Measurements from ENCODE around the gene FBXO28.

Gene FBXO28

DNA sequence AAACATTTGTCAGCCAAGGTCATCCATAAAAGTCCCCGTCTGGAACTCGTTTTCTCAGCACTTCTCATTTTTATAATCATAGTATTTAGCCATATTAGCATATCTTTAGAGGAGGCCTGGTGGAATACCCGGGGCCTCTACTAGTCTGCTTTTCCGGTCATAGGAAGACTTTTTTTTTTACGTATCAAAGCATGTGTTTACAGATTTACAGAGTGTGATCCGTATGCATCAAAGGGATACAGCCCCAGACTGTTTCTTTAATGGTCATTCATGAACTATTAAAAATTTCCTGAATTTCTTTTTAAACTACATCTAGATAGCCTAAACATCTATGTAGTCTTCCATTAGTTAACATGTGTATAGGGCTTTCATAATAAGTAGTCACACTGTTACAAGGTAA, 45.6 kb downstream of the FBXO28 start:
- DNase-seq = no peak

DNA sequence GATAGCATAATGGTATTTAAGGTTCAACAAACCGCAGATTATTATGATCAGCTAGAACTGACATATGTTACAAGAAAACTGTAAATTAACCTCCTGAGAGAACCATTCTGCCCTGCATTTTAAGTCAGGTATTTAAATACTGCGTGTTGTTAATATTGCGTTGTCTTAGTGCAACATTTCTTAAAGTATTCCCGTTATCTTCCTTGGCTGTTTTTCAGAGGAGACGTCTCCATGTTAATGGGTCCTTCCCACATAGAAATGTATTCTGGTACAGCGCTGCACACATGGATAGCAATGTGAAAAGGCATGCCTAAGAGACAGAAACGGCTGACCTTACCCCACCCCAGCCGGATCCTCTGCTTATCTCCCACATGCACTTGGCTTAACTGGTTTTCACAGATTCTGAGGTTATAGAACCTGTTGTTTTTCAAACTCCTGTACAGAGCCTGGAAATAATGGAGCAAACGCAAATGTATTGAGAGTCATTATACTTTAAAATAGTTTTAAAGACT, 46.3 kb downstream of the FBXO28 start:
- no peak for DNase-seq

DNA sequence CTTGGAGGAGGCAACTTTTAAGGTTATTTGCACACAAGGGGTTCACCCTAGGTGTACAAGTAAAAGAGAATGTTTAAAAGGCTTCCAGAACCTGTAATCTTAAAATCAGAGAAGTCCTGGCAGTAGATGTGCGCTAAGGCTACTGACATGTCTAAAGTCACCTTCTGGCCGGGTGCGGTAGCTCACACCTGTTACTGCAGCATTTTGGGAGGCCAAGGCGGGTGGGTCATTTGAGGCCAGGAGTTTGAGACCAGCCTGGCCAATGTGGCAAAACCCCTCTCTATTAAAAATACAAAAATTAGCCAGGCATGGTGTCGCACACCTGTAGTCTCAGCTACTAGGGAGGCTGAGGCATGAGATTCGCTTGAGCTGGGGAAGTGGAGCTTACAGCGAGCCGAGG, 48.9 kb downstream of the FBXO28 start:
- no peak for DNase-seq

DNA sequence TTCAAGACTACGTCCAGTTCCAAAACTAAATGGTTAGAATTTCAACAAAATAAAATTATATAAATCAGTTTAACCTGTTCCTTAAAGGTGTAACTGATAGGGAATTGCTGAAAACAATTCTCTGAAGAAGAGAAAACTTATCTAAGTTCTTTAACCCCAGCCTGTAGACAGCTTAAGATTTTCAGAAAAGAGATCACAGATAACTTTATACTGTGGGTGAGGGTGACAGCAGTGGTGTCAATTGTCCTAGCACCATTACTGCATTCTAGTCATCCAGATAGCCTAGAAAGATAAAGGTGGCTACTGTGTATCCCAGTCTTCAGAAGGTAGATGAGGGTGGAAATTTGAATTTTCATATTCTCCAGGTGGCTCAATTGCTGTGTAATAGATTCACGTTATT, 49.4 kb downstream of the FBXO28 start:
- DNase-seq = no peak

DNA sequence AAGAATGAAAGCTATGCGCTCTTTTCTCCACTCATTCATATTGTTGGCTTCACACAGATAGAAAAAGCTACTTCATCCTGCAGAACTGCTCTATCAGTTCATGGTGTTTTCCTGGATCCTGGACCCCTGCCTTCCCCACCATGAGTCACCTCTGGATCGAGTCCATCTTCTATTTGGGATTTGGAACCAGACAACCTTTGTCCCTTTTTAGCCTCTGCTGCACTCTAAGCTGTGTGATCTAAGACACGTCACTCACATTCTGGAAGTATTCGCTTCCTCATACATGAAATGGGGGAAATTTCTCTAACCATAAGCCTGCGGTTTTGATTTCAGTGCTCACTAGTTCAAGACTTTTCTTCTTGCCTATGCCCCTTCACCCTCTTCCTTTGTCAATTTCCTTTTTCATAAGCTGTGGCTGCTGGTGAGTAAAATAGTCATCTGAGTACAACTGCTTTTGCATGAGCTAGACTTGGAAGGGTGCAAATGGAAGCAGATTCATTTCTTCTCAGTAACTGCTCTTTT, 55.0 kb downstream of the FBXO28 start:
- DNase-seq = peak; percentile 78

DNA sequence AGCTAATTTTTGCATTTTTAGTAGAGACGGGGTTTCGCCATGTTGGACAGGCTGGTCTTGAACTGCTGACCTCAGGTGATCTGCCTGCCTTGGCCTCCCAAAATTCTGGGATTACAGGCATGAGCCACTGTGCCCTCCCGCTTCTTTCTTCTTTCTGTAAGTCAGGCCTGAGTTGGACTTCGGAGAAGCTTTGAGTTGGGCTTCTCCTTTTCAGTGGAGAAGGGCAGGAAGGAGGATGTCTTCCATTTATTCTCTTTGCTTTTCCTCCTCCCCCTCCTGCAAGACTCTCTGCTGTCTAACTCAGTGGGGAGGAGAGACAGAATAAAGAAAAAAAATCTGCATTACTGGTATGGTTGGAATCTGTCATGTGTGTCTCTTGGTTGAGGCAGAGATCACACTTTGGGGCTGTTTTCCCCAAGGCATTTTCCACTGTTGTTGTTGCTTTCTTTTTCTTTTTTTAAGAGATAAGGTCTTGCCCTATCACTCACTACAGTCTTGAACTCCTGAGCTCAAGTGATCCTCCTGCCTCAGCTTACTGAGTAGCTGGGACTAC, 55.9 kb downstream of the FBXO28 start:
- DNase-seq = no peak

DNA sequence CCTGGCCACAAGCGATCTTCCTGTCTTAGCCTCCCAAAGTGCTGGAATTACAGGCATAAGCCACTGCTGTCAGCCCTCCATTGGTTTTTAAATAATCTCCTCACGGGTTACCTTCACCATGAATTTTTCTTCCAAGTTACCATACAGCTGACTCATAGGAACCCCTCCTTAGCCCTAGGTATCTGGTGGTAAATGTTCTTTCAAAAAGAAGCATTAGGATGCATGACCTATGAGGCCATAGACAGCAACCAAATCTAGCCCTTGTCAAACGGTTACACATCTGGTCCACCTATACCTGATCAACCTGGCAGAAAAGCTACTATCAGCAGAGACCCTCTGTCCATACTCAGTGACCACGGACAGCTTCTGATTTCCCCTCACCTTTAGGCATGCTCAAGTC, 56.4 kb downstream of the FBXO28 start:
- no peak for DNase-seq

DNA sequence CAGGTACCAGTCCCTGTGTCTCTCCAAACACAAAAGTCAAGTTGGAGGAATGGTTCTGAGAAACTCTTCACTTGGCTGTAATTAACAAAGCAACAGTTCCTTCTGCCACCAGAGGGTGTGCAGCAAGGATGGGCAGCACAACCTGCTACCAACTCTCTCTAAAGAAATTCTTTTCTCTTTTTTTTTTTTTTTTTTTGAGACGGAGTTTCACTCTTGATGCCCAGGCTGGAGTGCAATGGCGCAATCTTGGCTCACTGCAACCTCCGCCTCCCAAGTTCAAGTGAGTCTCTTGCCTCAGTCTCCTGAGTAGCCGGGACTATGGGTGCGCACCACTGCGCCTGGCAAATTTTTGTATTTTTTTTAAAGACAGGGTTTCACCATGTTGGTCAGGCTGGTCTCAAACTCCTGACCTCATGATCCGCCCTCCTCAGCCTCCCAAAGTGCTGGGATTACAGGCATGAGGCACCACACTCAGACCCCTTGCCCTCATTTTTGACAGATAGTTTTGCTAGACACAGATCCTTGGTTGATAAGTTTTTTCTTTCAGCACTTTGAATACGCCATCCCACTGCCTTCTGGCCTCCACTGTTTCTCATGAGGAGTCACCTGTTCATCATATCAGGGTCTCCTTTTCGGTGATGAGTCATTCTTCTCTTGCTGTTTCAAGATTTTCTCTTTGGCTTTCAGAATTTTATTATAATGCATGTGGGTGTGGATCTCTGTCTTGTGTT, 57.0 kb downstream of the FBXO28 start:
- DNase-seq = no peak

DNA sequence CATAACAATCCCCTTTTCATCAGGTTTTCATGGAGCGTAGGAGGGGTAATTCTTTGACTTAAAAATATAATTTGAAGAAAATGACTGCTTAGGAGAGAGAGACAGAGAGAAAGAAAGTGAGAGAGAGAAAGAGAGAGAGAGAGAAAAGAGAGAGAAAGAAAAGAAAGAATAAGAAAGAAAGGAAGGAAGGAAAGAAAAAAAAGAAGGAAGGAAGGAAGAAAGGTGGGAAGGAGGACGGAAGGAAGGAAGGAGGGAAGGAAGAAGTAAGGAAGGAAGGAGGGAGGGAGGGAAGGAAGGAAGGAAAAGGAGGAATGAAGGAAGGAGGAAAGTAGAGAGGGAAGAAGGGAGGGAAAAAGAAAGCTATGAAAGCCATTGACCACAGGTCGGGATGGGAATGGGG, 58.3 kb downstream of the FBXO28 start:
- DNase-seq = no peak

DNA sequence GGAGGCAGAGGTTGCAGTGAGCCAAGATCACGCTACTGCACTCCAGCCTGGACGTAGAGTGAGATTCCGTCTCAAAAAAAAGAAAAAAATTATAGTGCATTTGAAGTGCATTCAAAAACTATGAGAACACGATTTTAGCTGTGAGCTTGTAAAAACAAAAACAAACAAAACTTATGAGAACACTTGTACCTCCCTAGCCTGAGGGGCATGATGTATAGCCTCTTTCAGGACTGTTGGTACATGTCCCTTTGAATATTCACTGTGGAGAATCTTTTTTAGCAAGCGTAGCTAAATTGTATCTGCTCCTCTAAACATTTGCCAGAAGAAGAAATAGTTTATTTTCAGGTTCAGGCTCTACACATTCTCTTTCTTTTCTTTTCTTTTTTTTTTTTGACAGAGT, 59.6 kb downstream of the FBXO28 start:
- DNase-seq = no peak

DNA sequence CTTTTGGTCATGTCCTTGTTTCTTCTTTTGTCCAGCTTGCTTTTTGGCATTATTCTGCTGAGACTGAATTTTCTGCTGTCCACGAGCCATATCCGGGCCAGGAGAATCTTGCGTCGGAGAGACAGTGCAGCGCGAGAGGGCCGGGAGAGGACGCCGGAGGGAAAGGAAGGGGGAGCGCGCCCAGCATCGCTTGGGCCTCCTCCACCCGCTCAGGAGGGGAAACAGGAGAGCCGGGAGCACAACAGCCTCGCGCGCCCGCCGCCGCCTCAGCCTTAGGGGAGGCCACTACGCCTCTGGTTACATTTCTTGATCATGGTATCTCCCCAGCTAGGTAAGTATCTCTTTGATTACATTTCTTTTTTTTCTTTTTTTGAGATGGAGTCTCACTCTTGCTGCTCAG, 61.7 kb downstream of the FBXO28 start:
- no peak for DNase-seq

DNA sequence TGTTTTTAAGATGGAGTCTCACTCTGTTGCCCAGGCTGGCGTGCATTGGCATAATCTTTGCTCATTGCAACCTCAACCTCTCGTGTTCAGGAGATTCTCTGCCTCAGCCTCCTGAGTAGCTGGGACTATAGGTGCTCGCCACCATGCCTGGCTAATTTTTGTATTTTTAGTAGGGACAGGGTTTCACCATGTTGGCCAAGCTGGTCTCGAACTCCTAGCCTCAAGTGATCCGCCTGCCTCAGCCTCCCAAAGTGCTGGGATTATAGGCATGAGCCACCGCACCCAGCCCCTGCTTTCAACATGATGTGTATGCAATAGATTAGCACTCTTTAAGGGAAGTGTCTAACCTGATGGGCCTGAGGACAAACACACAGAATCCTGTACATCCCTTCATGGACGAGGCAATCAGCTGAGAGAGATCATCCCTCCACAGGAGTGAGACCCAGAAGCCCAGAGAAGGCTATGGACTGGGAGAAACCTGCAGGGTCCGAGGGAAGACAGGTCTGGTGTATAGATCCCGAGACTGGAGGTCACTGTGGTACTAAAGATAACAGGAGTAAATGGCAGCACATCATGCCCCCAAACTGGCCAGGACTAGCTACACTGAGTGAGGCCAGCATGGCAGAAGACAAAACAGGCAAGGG, 63.6 kb downstream of the FBXO28 start:
- no peak for DNase-seq

DNA sequence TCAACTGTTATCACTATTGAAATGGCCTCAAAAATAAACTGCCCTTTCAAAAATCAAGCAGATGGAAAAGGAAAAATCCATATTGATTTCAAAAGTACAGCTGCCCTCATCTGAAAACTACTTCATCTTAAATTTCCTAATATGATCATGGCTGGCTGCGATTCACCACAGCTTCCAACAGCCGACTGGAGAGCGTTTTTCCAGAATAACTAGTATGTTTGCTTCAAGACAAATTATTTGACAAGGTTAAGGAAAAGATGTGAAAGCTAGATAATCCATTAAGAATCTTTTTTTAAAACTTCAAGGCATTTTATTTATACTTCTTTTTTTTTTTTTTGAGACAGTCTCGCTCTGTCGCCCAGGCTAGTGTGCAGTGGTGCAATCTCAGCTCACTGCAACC, 65.0 kb downstream of the FBXO28 start:
- no peak for DNase-seq

DNA sequence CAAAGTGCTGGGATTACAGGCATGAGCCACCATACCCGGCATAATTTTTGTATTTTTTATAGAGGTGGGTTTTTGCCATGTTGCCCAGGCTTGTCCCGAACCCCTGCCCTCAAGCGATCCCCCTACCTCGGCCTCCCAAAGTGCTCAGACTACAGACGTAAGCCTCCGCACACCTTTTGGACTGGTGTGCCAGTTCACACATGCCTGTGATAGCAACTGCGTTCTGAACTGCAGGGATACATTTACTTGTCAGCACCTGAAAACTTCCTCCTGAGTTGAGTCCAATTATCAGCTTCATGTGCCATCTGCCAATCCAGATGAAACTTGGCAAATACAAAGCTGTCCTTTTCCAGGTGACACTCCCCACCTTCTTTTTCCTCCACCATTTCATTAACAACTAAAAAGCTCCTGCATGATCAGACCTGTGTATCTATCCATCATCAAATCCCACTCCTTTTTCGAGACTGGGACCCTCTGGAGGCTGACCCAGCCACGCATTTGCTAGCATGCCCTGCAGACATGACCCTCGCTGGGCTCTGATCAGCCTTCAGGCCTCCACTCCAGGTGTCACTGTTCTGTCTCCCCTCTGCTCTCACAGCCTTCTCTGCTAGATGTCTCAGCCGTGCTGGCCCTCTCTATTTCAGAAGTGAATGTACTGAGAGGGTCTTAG, 67.0 kb downstream of the FBXO28 start:
- no peak for DNase-seq

DNA sequence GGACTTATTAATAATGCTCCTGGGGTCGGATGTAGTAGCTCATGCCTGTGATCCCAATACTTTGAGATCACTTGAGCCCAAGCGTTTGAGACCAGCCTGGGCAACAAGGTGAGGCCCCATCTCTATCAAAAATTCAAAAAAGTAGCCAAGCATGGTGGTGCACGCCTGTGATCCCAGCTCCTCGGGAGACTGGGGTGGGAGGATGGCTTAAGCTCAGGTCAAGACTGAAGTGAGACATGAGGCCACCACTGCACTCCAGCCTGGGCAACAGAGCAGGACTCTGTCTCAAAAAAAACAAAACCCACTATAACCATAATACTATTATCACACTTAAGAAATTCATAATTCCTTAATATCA, 67.5 kb downstream of the FBXO28 start:
- no peak for DNase-seq

DNA sequence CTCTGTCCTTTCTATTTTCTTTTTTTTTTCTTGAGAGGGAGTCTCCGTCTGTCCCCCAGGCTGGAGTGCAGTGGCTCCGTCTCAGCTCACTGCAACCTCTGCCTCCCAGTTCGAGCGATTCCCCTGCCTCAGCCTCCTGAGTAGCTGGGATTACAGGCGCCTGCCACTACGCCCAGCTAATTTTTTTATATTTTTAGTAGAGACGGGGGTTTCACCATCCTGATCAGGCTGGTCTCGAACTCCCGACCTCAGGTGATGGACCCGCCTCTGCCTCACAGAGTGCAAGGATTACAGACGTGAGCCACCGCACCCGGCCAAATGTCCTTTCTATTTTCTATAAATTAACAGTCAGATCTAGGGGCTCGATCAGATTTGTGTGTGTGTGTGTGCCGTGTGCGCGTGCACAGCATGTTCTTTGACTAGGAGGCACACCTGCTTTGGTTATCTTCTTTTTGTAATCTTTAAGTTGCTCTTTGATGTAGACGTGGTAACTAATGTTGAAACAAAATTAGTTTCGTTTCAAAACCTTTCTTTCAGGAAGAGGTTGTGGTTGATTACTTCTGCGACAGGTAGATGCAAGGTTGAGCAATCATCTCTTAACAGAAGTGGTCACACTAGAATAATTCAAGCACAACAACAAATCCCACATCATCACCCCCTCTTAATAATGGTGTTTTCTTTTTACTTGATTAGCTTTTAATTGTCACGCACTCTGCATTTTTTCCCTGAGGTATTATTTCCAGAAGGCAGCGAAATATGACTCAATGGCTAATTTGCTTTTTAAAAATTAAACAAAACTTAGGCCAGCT, 68.3 kb downstream of the FBXO28 start:
- no peak for DNase-seq

DNA sequence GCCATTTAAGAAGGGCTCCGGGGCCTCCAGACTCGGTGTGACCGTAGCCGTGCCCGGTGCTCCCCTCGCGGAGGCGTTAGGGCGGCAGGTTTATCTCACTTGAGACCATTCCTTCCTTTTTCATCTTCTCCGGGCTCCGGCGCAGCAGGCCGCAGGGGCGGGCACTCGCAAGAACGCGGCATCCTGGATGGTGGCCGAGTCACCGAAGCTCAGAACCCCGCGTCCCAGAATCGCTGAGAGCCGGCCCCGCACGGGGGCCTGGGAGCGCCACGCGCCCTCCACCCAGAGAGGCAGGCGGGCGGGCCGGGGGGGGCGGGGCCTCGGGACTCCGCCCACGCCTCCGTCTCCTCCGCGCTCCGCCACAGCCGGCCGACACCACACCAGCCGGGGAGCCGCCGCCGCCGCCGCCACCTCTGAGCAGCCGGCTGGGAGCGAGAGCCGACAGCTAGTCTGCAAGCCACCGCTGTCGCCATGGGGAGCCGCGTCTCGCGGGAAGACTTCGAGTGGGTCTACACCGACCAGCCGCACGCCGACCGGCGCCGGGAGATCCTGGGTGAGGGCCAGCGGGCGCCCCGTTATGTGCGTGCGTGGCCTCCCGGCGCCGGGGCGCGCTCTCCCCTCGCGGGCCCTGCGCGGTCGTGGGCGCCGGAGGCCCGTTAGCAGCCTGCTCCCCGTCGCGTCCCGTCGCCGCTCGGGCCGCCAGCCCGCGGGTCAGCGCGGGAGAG, 69.1 kb downstream of the FBXO28 start, which contains the start of gene DEGS1:
DEGS1 (plus strand) TSS at position 375 of the 725 bp plus-strand sequence; CDS start at position 472, 97 bp downstream.
- DNase-seq = peak; percentile 88

DNA sequence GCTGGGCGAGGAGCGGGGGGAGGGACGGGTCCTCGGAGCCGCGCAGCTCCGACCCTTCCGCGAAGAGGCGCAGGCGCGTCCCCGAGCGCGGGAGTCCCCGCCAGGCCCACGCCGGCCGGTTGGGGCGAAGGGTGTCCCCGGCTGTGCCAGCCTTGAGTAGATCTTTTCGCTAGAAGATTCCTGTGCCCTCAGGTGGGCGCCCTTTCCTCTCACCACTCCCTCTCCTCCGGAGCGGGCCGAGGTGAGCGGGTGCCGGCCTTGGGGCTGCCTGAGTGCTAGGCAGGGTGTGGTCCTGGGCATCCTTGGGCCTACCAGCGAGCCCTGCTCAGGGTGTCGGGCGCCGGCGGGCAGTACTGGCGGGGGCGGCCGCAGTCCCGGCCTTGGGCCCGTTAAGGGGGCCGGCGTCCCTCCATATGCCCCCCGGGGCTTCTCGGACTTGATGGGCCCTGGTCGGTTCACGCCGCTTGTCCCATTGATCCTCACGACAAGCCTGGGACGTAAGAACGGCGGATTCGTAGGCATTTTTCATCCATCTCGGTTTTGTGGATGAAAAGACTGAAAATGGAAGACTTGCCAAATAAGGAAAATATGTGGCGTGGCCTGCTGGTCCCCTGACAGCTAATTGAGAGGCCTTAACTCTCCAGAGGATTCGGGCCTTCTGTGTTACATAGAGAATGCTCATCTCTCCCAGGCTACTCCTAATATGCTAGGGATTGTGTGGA, 69.8 kb downstream of the FBXO28 start:
- peak; percentile 66 for DNase-seq

DNA sequence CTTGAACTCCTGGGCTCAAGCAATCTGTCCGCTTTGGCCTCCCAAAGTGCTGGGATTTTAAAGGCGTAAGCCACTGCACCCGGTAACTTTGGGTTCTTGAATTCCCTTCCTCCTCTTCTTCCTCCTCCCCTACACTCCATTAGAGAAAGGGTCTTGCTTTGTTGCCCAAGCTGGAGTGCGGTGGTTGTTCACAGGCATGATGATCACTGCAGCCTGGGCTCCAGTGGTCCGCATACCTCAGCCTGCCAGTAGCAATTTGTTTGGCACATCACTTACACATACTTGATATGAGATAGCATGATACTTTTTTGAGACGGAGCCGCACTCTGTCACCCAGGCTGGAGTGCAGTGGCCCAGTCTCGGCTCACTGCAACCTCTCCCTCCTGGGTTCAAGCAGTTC, 71.3 kb downstream of the FBXO28 start:
- DNase-seq = no peak

DNA sequence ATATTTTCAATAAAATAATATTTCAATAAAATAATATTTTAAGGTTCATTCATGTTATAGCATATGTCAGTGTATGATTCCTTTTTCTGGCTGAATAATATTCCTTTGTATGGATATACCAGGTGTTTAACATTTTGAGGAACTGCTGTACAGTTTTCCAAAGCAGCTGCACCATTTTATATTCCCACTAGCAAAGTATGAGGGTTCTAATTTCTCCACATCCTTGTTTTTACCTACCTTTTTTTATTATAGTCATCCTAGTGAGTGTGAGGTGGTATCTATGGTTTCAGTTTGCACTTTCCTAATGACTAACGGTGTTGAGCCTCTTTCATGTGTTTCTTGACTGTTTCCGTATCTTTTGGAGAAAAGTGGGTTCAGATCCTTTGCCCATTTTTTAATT, 74.4 kb downstream of the FBXO28 start:
- no peak for DNase-seq

DNA sequence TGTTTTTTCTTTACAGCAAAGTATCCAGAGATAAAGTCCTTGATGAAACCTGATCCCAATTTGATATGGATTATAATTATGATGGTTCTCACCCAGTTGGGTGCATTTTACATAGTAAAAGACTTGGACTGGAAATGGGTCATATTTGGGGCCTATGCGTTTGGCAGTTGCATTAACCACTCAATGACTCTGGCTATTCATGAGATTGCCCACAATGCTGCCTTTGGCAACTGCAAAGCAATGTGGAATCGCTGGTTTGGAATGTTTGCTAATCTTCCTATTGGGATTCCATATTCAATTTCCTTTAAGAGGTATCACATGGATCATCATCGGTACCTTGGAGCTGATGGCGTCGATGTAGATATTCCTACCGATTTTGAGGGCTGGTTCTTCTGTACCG, 75.7 kb downstream of the FBXO28 start:
- no peak for DNase-seq
